GM23248 (cell line): ENCODE measurements around the gene URB1.

ENCODE experiments used
- EZH2 ChIP-seq: fragments of 200-600 bp; sonication (generic); IDR thresholded peaks from 2 replicates; pipeline ENCODE4 v1.6.1; 2018; ENCODE audit warnings: antibody characterized with exemption, mild to moderate bottlenecking; ENCODE audit not compliant: insufficient read depth, poor library complexity, severe bottlenecking
- EZH2phosphoT487 ChIP-seq: fragments of 200-600 bp; sonication (generic); IDR thresholded peaks from 2 replicates; pipeline ENCODE4 v1.6.1; 2018; ENCODE audit warnings: antibody characterized with exemption, moderate library complexity, mild to moderate bottlenecking, low read depth; ENCODE audit not compliant: insufficient read depth

- TF ChIP-seq EZH2 (no peak), EZH2phosphoT487 (no peak)
These were observed 41.4 kb downstream of the URB1 start for GRCh38 chr21:32351428-32351827.
